H1 (cell line): ENCODE results near the gene KCNE3. TPM values are rescaled to one million over a fixed set of nuclear protein-coding genes. Genes with fewer than 3 reads are reported as not detected.

Source experiments
- CTCF ChIA-PET: fragments of 300-600 bp; sonication (Branson Sonifier 250); formaldehyde crosslinking; loops from one replicate; lab custom pipeline; 2021; ENCODE audit not compliant: partially characterized antibody; lab: Charles Lee
- POLR2A ChIA-PET: fragments of 300-600 bp; sonication (Branson Sonifier 250); formaldehyde crosslinking; loops from one replicate; lab custom pipeline; 2021; ENCODE audit warnings: inconsistent platforms; ENCODE audit not compliant: partially characterized antibody; lab: Charles Lee
- DNase-seq, 2 experiments: peaks; one replicate each; pipeline versions ENCODE4 v3.0.0 to v3.0.0-alpha.2; 2010 to 2022; ENCODE audit warnings: low spot score in 2 of 2, low read depth in 1 of 2, mixed read lengths in 1 of 2
- FAIRE-seq: peaks from 2 replicates; lab custom pipeline; 2011; peaks lifted over from hg19 to GRCh38; lab: Jason Lieb, UNC
- H2AFZ ChIP-seq: 2 replicates; pipeline ENCODE4 v1.8.1; 2012; ENCODE audit warnings: low read length, inconsistent platforms
- H2AK5ac ChIP-seq: 2 replicates; pipeline ENCODE4 v1.6.1; 2013; ENCODE audit warnings: low read depth, low read length
- H2BK120ac ChIP-seq: replicated peaks from 2 replicates; pipeline ENCODE3; 2013; ENCODE audit warnings: low read depth, low read length, inconsistent platforms
- H2BK12ac ChIP-seq: 2 replicates; pipeline ENCODE4 v1.6.1; 2013; ENCODE audit warnings: low read depth, low read length
- H2BK15ac ChIP-seq: 2 replicates; pipeline ENCODE4 v1.6.1; 2013; ENCODE audit warnings: low read length
- H2BK20ac ChIP-seq: 2 replicates; pipeline ENCODE4 v1.6.1; 2013; ENCODE audit warnings: low read length
- H2BK5ac ChIP-seq: 2 replicates; pipeline ENCODE4 v1.6.1; 2013; ENCODE audit warnings: low read depth, low read length
- H3K14ac ChIP-seq: 2 replicates; pipeline ENCODE4 v1.6.1; 2013; ENCODE audit warnings: inconsistent platforms; ENCODE audit not compliant: insufficient read length
- H3K18ac ChIP-seq: 2 replicates; pipeline ENCODE4 v1.6.1; 2013; ENCODE audit warnings: low read length; ENCODE audit errors: extremely low read depth
- H3K23ac ChIP-seq: 2 replicates; pipeline ENCODE4 v1.6.1; 2013; ENCODE audit warnings: inconsistent platforms; ENCODE audit not compliant: insufficient read length
- H3K23me2 ChIP-seq: 2 replicates; pipeline ENCODE4 v1.6.1; 2013; ENCODE audit warnings: low read depth, low read length
- H3K27ac ChIP-seq: 2 replicates; pipeline ENCODE4 v1.6.1; 2011; ENCODE audit warnings: low read depth, low read length, inconsistent platforms
- H3K27me3 ChIP-seq, 4 experiments: replicated peaks in 1 of 4; 1 replicate in 1 of 4; 2 replicates in 3 of 4; pipeline versions ENCODE4 v1.6.1 to v1.8.1; 2011 to 2013; ENCODE audit warnings: low read length in 3 of 4, mild to moderate bottlenecking in 3 of 4, inconsistent platforms in 2 of 4, mixed read lengths in 2 of 4, moderate library complexity in 1 of 4; ENCODE audit not compliant: control insufficient read depth in 3 of 4, insufficient read depth in 3 of 4; ENCODE audit errors: extremely low read depth in 1 of 4
- H3K36me3 ChIP-seq, 4 experiments: 2 replicates each; pipeline versions ENCODE4 v1.6.1 to v1.8.1; 2011 to 2013; ENCODE audit warnings: mild to moderate bottlenecking in 4 of 4, low read length in 3 of 4, moderate library complexity in 2 of 4, control low read depth in 1 of 4, inconsistent platforms in 1 of 4; ENCODE audit not compliant: insufficient read depth in 4 of 4, control insufficient read depth in 2 of 4
- H3K4ac ChIP-seq: replicated peaks from 2 replicates; pipeline ENCODE3; 2013; ENCODE audit warnings: low read length, low read depth, mixed read lengths, inconsistent platforms; ENCODE audit not compliant: insufficient read length
- H3K4me1 ChIP-seq, 4 experiments: replicated peaks in 1 of 4; 1 replicate in 1 of 4; 2 replicates in 3 of 4; pipeline versions ENCODE4 v1.6.1 to v1.8.1; 2011 to 2013; ENCODE audit warnings: low read length in 3 of 4, inconsistent platforms in 2 of 4, mixed read lengths in 1 of 4; ENCODE audit not compliant: insufficient read depth in 4 of 4, control insufficient read depth in 3 of 4
- H3K4me2 ChIP-seq, 2 experiments: 2 replicates each; pipeline versions ENCODE4 v1.6.1 to v1.8.1; 2011 to 2013; ENCODE audit warnings: low read depth in 2 of 2, low read length in 2 of 2, control low read depth in 1 of 2, inconsistent platforms in 1 of 2, mild to moderate bottlenecking in 1 of 2; ENCODE audit not compliant: insufficient read depth in 1 of 2
- H3K4me3 ChIP-seq, 4 experiments: fragments of 200-600, 300-600 bp in 1 of 4; sonication (generic), shearing (Covaris generic), sonication (Bioruptor Twin) in 1 of 4; 2 replicates each; pipeline versions ENCODE4 v1.5.1 to v1.8.1; 2011 to 2016; ENCODE audit warnings: low read length in 4 of 4, low read depth in 3 of 4, control low read depth in 2 of 4, inconsistent platforms in 2 of 4, mild to moderate bottlenecking in 2 of 4, mixed read lengths in 1 of 4, moderate library complexity in 1 of 4; ENCODE audit not compliant: insufficient read depth in 2 of 4; ENCODE audit errors: extremely low read depth in 1 of 4
- H3K56ac ChIP-seq: replicated peaks from 2 replicates; pipeline ENCODE3; 2013; ENCODE audit warnings: low read depth, mild to moderate bottlenecking, mixed read lengths, low read length, inconsistent platforms; ENCODE audit not compliant: insufficient read length
- H3K79me1 ChIP-seq: 2 replicates; pipeline ENCODE4 v1.6.1; 2013; ENCODE audit warnings: low read depth, low read length, control low read depth
- H3K79me2 ChIP-seq, 2 experiments: 2 replicates each; pipeline versions ENCODE4 v1.6.1 to v1.8.1; 2012 to 2013; ENCODE audit warnings: low read length in 2 of 2, mild to moderate bottlenecking in 2 of 2, inconsistent platforms in 1 of 2; ENCODE audit not compliant: insufficient read depth in 2 of 2, control insufficient read depth in 1 of 2
- H3K9ac ChIP-seq, 4 experiments: replicated peaks in 1 of 4; 1 replicate in 1 of 4; 2 replicates in 3 of 4; pipeline versions ENCODE4 v1.6.1 to v1.8.1; 2011 to 2013; ENCODE audit warnings: low read depth in 3 of 4, low read length in 3 of 4, control low read depth in 2 of 4, mild to moderate bottlenecking in 2 of 4, moderate library complexity in 2 of 4, inconsistent platforms in 1 of 4; ENCODE audit errors: extremely low read depth in 1 of 4
- H3K9me3 ChIP-seq, 2 experiments: 2 replicates each; pipeline versions ENCODE4 v1.6.1 to v1.8.1; 2012 to 2013; ENCODE audit warnings: mild to moderate bottlenecking in 2 of 2, moderate library complexity in 2 of 2, control low read depth in 1 of 2, inconsistent platforms in 1 of 2, low read depth in 1 of 2, low read length in 1 of 2, mixed read lengths in 1 of 2; ENCODE audit not compliant: insufficient read depth in 2 of 2
- H4K20me1 ChIP-seq, 2 experiments: replicated peaks in 1 of 2; 2 replicates each; pipeline versions ENCODE3 to v1.8.1; 2011 to 2013; ENCODE audit warnings: inconsistent platforms in 2 of 2, low read length in 2 of 2, mild to moderate bottlenecking in 1 of 2; ENCODE audit not compliant: insufficient read depth in 2 of 2, control insufficient read depth in 1 of 2
- H4K5ac ChIP-seq: 2 replicates; pipeline ENCODE4 v1.6.1; 2013; ENCODE audit warnings: low read length, low read depth, mixed read lengths, inconsistent platforms; ENCODE audit not compliant: insufficient read length
- H4K8ac ChIP-seq: 2 replicates; pipeline ENCODE4 v1.8.0; 2013; ENCODE audit warnings: mild to moderate bottlenecking, moderate library complexity, low read length, inconsistent platforms; ENCODE audit not compliant: insufficient read depth; ENCODE audit errors: extremely low read depth
- H4K91ac ChIP-seq: replicated peaks from 2 replicates; pipeline ENCODE3; 2013; ENCODE audit warnings: low read length, mixed read lengths, inconsistent platforms; ENCODE audit not compliant: insufficient read length
- BCL11A ChIP-seq, 2 experiments: IDR thresholded peaks; one replicate each; pipeline ENCODE4 v1.6.1; 2011; ENCODE audit warnings: low read depth in 2 of 2, low read length in 2 of 2, mild to moderate bottlenecking in 2 of 2
- CHD2 ChIP-seq: IDR thresholded peaks from 2 replicates; pipeline ENCODE4 v1.6.1; 2012; ENCODE audit warnings: low read length, improper control_type of control experiment
- CTBP2 ChIP-seq: IDR thresholded peaks from 2 replicates; pipeline ENCODE4 v1.7.0; 2011; ENCODE audit warnings: borderline replicate concordance, mild to moderate bottlenecking, moderate library complexity, mixed read lengths, low read length; ENCODE audit not compliant: insufficient read depth, insufficient read length
- EZH2 ChIP-seq: fragments of 200-600 bp; sonication (generic); IDR thresholded peaks from 2 replicates; pipeline ENCODE4 v1.7.1; 2012; ENCODE audit warnings: low read depth, mild to moderate bottlenecking, moderate library complexity, low read length, inconsistent platforms; ENCODE audit not compliant: severe bottlenecking
- FOSL1 ChIP-seq: IDR thresholded peaks from 2 replicates; pipeline ENCODE4 v1.6.1; 2011; ENCODE audit warnings: mild to moderate bottlenecking, low read depth, low read length, moderate library complexity; ENCODE audit not compliant: insufficient read depth
- KDM4A ChIP-seq: IDR thresholded peaks from one replicate; pipeline ENCODE4 v1.7.1; 2012; ENCODE audit warnings: low read depth, mild to moderate bottlenecking, moderate library complexity, low read length, inconsistent platforms; ENCODE audit not compliant: severe bottlenecking
- NANOG ChIP-seq: IDR thresholded peaks from 2 replicates; pipeline ENCODE4 v1.6.1; 2011; ENCODE audit warnings: low read length, low read depth, mild to moderate bottlenecking, inconsistent platforms; ENCODE audit not compliant: insufficient read depth, poor library complexity, severe bottlenecking
- SP2 ChIP-seq: IDR thresholded peaks from 2 replicates; pipeline ENCODE4 v1.6.1; 2012; ENCODE audit warnings: mild to moderate bottlenecking, low read length, inconsistent platforms
- WGBS, 2 experiments: shearing (Covaris generic) in 1 of 2; methylation state at CpG; one replicate each; pipeline versions ENCODE4 v1.1.6 to v1.1.7; 2013 to 2015; ENCODE audit warnings: low lambda C conversion rate in 2 of 2, mixed read lengths in 2 of 2, inconsistent platforms in 1 of 2, low coverage in 1 of 2, missing lambda C conversion rate in 1 of 2; ENCODE audit not compliant: insufficient replicate concordance in 2 of 2, insufficient coverage in 1 of 2, insufficient read length in 1 of 2; ENCODE audit errors: extremely low coverage in 1 of 2, missing lambda C conversion rate in 1 of 2; 5-methylcytosine and 5-hydroxymethylcytosine counted together
- polyA plus RNA-seq, 7 experiments: library from polyadenylated mRNA; depleted of rRNA in 3 of 7; stranded (reverse) in 5 of 7; unstranded in 2 of 7; fragments of >200 nt in 5 of 7; fragments of 200-250 nt in 2 of 7; gene quantifications; 1 replicate in 5 of 7; 2 replicates in 1 of 7; 4 replicates in 1 of 7; pipeline versions ENCODE4 v1.2.1 to v1.2.3, GENCODE V29; 2011 to 2013; ENCODE audit warnings: missing spikeins in 2 of 7, mixed read lengths in 2 of 7
- total RNA-seq: library from RNA; stranded (reverse); fragmentation: NEBNext Ultra II Directional; extraction: Animal tissue kit (Norgen Biotek cat#: 25700); gene quantifications from 2 replicates; pipeline ENCODE4 v1.2.1, GENCODE V29; 2021
- TF ChIP-seq, protein P1 (sequence below): IDR thresholded peaks from 2 replicates; pipeline ENCODE4 v1.6.1; 2012; ENCODE audit warnings: inconsistent platforms
- TF ChIP-seq, protein P2 (sequence below), 3 experiments: IDR thresholded peaks; 1 replicate in 2 of 3; 2 replicates in 1 of 3; pipeline versions ENCODE4 v1.5.1 to v1.6.1; 2011; ENCODE audit warnings: low read length in 3 of 3, mild to moderate bottlenecking in 3 of 3, inconsistent platforms in 2 of 3, low read depth in 1 of 3, moderate library complexity in 1 of 3; ENCODE audit not compliant: insufficient read depth in 1 of 3; ENCODE audit errors: control extremely low read depth in 1 of 3

The KCNE3 gene
- total and polyA plus RNA-seq, 2 of the 8 experiments (the other 6 are each of a cell fraction or from before 2014, with no cell fraction given): 1.9 to 3.5 TPM

DNA sequence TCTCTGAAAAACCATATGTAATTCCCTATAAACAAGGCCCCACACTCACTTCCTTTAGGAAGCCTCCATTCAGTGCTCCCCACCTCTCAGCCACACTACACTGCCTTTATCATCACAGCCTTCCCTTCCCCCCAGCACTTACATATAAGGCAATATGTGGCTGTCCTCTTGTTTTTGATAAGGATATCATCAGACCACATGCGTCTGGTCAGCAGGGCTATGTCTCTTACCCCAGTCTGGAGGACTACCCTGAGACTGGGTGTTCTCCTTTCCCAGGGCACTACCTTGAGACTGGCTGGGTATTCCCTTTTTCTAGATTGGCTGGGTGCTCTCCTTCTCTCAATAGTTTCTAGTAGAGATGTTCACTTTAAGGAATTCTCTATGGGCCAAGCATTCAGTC is 7.8 kb downstream of the KCNE3 start:
- FAIRE-seq: no peak
- WGBS, 2 experiments: 0% methylated on average over 1 of the region's 1 CpG; no CpG with 5 or more reads in 1 of the 2 experiments
- no peaks in the 10 kb centered on the region for H3K79me1 ChIP-seq
- TF ChIP-seq CHD2: no peak
- TF ChIP-seq EZH2: no peak
- TF ChIP-seq, protein P1, sequence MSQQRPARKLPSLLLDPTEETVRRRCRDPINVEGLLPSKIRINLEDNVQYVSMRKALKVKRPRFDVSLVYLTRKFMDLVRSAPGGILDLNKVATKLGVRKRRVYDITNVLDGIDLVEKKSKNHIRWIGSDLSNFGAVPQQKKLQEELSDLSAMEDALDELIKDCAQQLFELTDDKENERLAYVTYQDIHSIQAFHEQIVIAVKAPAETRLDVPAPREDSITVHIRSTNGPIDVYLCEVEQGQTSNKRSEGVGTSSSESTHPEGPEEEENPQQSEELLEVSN: no peak
- no peak for TF ChIP-seq NANOG
- no peak for TF ChIP-seq KDM4A
- TF ChIP-seq CTBP2: no peak
- TF ChIP-seq, protein P2, sequence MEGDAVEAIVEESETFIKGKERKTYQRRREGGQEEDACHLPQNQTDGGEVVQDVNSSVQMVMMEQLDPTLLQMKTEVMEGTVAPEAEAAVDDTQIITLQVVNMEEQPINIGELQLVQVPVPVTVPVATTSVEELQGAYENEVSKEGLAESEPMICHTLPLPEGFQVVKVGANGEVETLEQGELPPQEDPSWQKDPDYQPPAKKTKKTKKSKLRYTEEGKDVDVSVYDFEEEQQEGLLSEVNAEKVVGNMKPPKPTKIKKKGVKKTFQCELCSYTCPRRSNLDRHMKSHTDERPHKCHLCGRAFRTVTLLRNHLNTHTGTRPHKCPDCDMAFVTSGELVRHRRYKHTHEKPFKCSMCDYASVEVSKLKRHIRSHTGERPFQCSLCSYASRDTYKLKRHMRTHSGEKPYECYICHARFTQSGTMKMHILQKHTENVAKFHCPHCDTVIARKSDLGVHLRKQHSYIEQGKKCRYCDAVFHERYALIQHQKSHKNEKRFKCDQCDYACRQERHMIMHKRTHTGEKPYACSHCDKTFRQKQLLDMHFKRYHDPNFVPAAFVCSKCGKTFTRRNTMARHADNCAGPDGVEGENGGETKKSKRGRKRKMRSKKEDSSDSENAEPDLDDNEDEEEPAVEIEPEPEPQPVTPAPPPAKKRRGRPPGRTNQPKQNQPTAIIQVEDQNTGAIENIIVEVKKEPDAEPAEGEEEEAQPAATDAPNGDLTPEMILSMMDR (IDR thresholded peaks at IDR 0.05; ENCODE audit: control extremely low read depth in 1 of 3, insufficient read depth in 1 of 3, low read depth in 1 of 3, low read length in 3 of 3): no peak
- no peak for TF ChIP-seq FOSL1
- TF ChIP-seq SP2: no peak
- no peak for TF ChIP-seq BCL11A (IDR thresholded peaks at IDR 0.05; ENCODE audit: low read depth in 2 of 2, low read length in 2 of 2)

More for the DNA sequence above, 7.8 kb downstream of the KCNE3 start:
- no peak overlapping the region for H3K4me3 ChIP-seq
- no peaks in the 10 kb centered on the region; a peak in 1 of 7 replicates for H3K27me3 ChIP-seq
- H4K5ac ChIP-seq: no peak overlapping the region
- H3K27ac ChIP-seq: no peak overlapping the region
- H3K9ac ChIP-seq: no peak overlapping the region
- H3K56ac ChIP-seq: no peak overlapping the region
- no peak overlapping the region for H3K18ac ChIP-seq
- no peak overlapping the region for H2BK15ac ChIP-seq
- H2BK5ac ChIP-seq: no peak overlapping the region
- no peaks in the 10 kb centered on the region for H3K9me3 ChIP-seq
- no peak overlapping the region for H3K14ac ChIP-seq
- H3K23ac ChIP-seq: no peak overlapping the region
- no peak overlapping the region for H4K8ac ChIP-seq
- DNase-seq: no peak
- H3K4me1 ChIP-seq: peaks cover 0 to 5% (median under 1%) of the 10 kb centered on the region in 4 experiments; a peak in 1 of 7 replicates
- H3K36me3 ChIP-seq: no peaks in the 10 kb centered on the region
- CTCF ChIA-PET: interaction anchor here (1.0 to 5.3 kb wide), 5 partner anchors 7 to 111 kb away, joined by 3 to 42 read pairs (median 4); no protein-coding TSS in a partner anchor
- H3K4me2 ChIP-seq: no peak overlapping the region
- no peaks in the 10 kb centered on the region for H3K79me2 ChIP-seq
- no peak overlapping the region for H2BK12ac ChIP-seq
- no peak overlapping the region for H2AK5ac ChIP-seq
- no peak overlapping the region for H4K91ac ChIP-seq
- no peak overlapping the region for H2BK120ac ChIP-seq
- no peak overlapping the region for H2BK20ac ChIP-seq
- POLR2A ChIA-PET: no interaction called here
- H3K23me2 ChIP-seq: no peaks in the 10 kb centered on the region
- H2AFZ ChIP-seq: no peak overlapping the region
- H3K4ac ChIP-seq: no peak overlapping the region
- H4K20me1 ChIP-seq: no peaks in the 10 kb centered on the region
